Measurements from ENCODE around the gene TSPAN32. TPM values are rescaled to one million over a fixed set of nuclear protein-coding genes. Genes with fewer than 3 reads are reported as not detected.
A peak's percentile ranks its signal among the peaks of the same experiment; 100 is the strongest.

TSPAN32 gene, protein sequence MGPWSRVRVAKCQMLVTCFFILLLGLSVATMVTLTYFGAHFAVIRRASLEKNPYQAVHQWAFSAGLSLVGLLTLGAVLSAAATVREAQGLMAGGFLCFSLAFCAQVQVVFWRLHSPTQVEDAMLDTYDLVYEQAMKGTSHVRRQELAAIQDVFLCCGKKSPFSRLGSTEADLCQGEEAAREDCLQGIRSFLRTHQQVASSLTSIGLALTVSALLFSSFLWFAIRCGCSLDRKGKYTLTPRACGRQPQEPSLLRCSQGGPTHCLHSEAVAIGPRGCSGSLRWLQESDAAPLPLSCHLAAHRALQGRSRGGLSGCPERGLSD
- 1 to 10 TPM; 6.0 to 7.6 TPM for total RNA-seq

DNA sequence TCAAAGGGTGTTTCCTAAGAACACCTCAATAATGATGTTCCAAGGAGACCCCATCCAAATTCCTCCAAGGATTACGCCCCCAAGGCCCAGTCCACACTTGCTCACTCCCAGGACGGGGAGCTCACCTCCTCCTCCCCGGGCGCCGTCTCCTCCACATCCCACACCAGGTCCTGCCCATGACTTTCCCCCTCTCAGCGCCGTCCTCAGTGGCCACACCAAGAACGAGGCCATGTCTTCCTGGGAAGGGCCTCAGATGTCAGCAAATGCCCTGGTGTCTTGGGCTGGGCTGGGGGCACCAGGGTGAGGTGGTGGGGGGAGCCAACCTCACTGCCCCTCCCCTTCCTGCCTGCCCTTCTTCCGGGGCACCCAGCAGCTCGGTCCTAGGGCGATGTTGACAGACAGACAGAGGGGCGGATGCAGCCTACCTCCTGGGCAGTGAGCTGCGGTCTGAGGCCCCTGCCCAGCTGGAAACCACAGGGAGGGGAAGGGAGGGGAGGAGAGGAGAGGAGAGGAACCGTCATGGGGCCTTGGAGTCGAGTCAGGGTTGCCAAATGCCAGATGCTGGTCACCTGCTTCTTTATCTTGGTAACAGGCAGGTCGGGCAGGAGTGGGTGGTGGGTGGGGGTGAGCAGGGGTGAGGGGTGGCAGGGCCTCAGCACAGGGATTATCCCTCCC lies at the start of gene TSPAN32, which contains the start of gene C11orf21:
TSS of gene TSPAN32 (plus strand) at position 383 of the 675 bp plus-strand sequence. CDS start at position 520, 137 bp downstream.
TSS of gene C11orf21 (minus strand) at position 288 of the 675 bp plus-strand sequence. CDS start at position 178, 110 bp downstream.
- ATAC-seq (peak; percentile 71), DNase-seq (peak; percentile 77)
- intact Hi-C loops (cut with DNase I, micrococcal nuclease), result loop anchor here in 1 of 2 experiments (1.0 to 2.0 kb wide), 4 partner anchors 32 to 115 kb away; partner anchors contain the start of gene TSSC4
- no peaks in the 10 kb centered on the region for H3K36me3 Mint-ChIP-seq (ENCODE audit: low read depth)
- H3K9me3 Mint-ChIP-seq (ENCODE audit: low read depth), result no peaks in the 10 kb centered on the region
- H3K4me1 Mint-ChIP-seq, result peaks cover 51% of the 10 kb centered on the region
- ChIA-PET POLR2A (interaction anchor here (1.0 kb wide), 1 partner anchor 75 kb away, joined by 3 read pairs; no protein-coding TSS in a partner anchor), CTCF (interaction anchor here (1.4 to 6.7 kb wide), 2 partner anchors 107 to 118 kb away, joined by 3 to 102 read pairs; no protein-coding TSS in a partner anchor)
- peak within 1 kb of the TSS; percentile 81 for H3K4me3 Mint-ChIP-seq
- H3K27me3 Mint-ChIP-seq, result no peaks in the 10 kb centered on the region
- H3K27ac Mint-ChIP-seq, result peak within 1 kb of the TSS; percentile 87

DNA sequence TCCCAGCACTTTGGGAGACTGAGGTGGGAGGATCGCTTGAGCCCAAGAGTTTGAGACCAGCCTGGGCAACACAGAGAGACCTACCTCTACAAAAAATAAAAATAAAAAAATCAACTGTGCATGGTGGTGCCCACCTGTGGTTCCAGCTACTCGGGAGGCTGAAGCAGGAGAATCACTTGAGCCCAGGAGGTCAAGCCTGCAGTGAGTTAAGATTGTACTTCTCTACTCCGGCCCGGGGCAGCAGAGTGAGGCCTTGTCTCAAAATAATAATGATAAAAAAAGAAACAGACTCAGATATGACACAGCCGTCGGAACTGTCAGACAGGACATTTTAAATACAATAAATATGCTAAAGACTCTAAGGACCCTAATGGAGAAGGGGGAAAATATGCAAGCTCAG lies 49.8 kb upstream of the TSPAN32 start:
- intact Hi-C loops (cut with DNase I, micrococcal nuclease), result no loop called here
- ATAC-seq (no peak), DNase-seq (no peak)
- ChIA-PET CTCF (no interaction called here), POLR2A (interaction anchor here (0.6 kb wide), 1 partner anchor 36 kb away, joined by 4 read pairs; no protein-coding TSS in a partner anchor)
- H3K36me3 Mint-ChIP-seq (ENCODE audit: low read depth), result no peaks in the 10 kb centered on the region
- H3K9me3 Mint-ChIP-seq (ENCODE audit: low read depth), result no peaks in the 10 kb centered on the region
- H3K27me3 Mint-ChIP-seq, result no peaks in the 10 kb centered on the region
- H3K4me3 Mint-ChIP-seq, result no peak overlapping the region
- H3K4me1 Mint-ChIP-seq, result no peaks in the 10 kb centered on the region
- H3K27ac Mint-ChIP-seq, result no peak overlapping the region

DNA sequence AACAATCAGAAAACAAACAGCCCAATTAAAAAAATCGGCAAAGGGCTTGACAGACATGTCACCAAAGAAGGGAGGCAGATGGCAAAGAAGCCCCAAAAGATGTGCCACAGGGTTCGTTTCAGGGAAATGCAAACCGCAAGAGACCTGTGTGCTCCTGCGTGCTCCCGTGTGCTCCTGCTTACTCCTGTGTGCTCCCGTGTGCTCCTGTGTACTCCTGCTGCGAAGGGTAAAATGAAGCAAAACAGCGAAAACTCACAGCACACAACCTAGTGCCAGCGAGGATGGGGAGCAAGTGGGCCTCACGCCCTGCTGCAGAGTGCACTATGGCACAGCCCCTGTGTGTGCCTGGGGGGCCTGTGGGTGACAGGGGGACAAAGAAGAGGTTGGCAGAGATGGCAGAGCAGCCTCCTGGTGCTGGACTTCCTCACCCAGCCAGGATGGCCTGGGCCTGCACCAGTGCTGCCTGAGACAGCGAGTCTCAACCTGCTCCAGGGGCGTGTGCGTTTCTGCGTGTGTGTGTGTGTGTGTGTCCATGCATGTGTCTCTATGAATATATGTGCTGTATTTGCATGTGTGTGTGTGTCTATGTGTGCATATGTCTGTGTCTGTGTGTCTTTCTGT lies 45.4 kb upstream of the TSPAN32 start:
- ChIA-PET CTCF (no interaction called here), POLR2A (no interaction called here)
- no peak for ATAC-seq
- Mint-ChIP-seq H3K27me3 (no peaks in the 10 kb centered on the region), H3K4me1 (no peaks in the 10 kb centered on the region), H3K9me3 (ENCODE audit: low read depth) (no peaks in the 10 kb centered on the region), H3K36me3 (ENCODE audit: low read depth) (no peaks in the 10 kb centered on the region), H3K4me3 (no peak overlapping the region), H3K27ac (no peak overlapping the region)
- no peak for DNase-seq
- intact Hi-C loops (cut with DNase I, micrococcal nuclease), result no loop called here

DNA sequence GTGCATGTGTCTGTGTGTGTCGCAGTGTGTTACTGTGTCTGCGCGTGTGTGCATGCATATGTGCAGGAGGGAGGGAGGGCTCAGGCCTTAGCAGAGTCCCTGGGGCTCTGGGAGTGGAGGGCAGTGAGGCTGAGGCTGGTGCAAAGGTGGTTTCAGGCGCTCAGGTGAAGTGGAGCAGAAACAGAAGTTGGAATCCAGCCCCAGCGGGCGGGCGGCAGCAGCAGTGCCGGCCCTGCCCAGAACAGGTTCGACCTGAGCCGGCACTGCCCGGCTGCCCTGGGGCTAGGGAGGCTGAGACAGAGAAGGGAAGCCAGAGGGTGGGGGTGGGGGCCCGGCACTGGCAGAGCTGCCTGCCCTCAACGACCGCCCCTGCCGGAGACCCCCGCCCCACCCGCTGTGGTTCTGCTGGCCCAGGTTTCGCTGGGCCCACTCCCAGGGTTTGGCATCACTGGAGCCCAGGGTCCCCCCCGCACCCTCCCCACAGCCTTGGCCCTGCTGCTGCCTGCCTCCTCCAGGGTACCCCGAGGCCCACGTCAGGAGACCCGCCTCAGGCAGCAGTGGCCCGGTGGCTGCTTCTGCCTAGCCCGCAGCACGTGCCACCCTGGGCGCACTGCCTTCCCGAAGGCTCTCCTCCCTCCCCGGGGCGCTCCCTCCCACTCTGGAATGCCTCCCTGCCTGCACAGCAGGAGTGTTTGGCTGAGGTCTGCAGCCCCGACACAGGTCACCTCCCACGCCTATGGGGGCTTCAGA lies 44.7 kb upstream of the TSPAN32 start:
- Mint-ChIP-seq H3K9me3 (ENCODE audit: low read depth) (no peaks in the 10 kb centered on the region), H3K36me3 (ENCODE audit: low read depth) (no peaks in the 10 kb centered on the region), H3K27me3 (no peaks in the 10 kb centered on the region), H3K27ac (no peak overlapping the region), H3K4me1 (no peaks in the 10 kb centered on the region), H3K4me3 (no peak overlapping the region)
- DNase-seq, result no peak
- no peak for ATAC-seq
- ChIA-PET CTCF (no interaction called here), POLR2A (no interaction called here)
- intact Hi-C loops (cut with DNase I, micrococcal nuclease), result no loop called here

DNA sequence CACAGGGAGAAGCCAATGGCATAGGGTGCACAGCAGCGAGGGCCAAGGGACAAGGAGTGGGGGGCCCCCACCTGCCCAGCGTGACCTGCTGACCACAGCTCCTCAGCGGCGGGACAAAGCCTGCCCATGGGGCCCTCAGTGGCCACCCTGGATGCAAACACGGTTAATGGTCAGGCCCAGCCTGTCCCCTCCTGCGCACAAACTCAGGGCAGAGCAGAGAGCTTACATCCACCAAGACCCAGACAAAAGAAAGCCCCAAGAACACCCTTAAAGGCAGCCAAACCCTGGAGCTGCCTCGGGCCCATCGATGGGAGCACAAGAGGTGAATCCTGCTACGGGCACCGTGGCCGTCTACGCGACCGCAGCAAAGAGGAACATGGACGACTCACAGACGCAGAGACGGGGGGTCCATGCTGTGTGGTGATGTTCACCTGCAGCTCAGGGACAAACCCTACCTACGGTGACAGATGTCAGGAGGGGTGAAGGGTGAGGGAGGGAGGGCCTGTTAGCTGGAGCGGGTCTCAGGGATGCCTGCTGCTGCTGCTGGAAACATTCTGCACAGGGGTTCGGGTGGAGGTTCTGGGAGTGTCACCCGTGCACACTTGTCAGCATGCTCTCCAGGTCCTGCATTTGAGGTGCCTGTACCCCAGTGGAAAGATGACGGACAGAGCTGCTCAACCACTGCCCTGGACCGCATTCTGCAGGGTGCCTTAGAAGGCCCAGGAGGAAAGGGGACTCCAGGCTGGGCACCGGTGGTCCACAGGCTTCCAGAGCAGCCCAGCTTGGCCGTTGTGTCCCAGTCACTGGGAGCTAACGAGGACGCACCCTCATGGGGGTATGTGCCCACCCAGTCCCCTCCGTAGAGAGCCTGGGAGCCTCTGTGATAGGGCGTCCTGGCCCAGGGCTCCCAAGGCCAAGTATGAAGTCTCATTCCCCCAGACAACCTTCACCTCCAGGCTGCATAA lies 43.0 kb upstream of the TSPAN32 start:
- Mint-ChIP-seq H3K4me1 (no peaks in the 10 kb centered on the region), H3K9me3 (ENCODE audit: low read depth) (no peaks in the 10 kb centered on the region), H3K27ac (no peak overlapping the region), H3K36me3 (ENCODE audit: low read depth) (no peaks in the 10 kb centered on the region), H3K4me3 (no peak overlapping the region), H3K27me3 (no peaks in the 10 kb centered on the region)
- ATAC-seq (no peak), DNase-seq (no peak)
- POLR2A ChIA-PET, result no interaction called here
- CTCF ChIA-PET, result no interaction called here
- intact Hi-C loops (cut with DNase I, micrococcal nuclease), result no loop called here

DNA sequence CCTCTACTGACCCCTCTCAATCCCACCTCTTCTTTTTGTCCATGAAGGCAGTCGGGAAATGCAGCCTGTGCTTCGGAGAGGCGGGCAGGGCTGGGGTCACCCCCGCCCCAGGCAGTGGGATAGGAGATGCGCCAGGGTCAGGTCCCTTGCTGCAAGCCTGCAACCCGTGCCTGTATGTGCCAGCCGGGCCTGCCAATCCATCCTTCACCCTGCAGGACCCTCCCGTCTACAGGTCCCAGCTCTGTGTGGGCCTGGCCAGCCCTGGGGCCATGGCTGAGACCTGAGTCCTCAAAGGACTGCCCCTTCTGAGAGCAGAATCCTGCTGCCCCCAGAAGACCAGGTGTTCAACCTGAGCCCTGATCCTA lies 42.4 kb upstream of the TSPAN32 start:
- Mint-ChIP-seq H3K36me3 (ENCODE audit: low read depth) (no peaks in the 10 kb centered on the region), H3K4me1 (no peaks in the 10 kb centered on the region), H3K9me3 (ENCODE audit: low read depth) (no peaks in the 10 kb centered on the region), H3K27me3 (no peaks in the 10 kb centered on the region), H3K4me3 (no peak overlapping the region), H3K27ac (no peak overlapping the region)
- intact Hi-C loops (cut with DNase I, micrococcal nuclease), result no loop called here
- POLR2A ChIA-PET, result no interaction called here
- DNase-seq, result no peak
- no peak for ATAC-seq
- CTCF ChIA-PET, result no interaction called here

DNA sequence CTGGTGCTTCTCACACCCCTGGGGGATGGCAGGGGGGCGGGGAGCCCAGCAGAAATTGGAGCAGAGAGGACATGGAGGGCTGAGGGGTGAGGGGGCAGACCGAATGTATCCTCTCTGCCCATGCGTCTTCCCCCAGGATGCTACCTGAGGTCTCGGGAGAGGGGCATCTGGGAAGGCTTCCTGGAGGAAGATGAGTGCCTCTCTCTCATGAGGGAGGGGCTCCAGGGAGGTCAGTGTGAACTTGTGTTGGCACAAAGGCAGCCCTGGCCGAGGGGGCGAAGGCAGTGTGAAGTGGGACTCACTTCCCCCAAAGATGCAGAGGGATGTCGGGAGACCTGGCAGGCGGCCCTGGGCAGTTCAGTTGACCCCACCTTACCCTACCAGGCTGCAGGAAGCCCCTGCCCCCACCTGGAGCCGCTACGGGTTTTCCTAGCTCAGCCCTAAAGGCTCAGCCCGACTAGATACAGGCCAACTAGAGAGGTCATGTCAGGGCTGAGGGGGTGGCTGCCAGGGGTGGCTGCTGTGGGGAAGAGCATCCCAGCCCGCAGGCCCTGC lies 41.8 kb upstream of the TSPAN32 start:
- no peaks in the 10 kb centered on the region for H3K9me3 Mint-ChIP-seq (ENCODE audit: low read depth)
- ChIA-PET POLR2A (no interaction called here), CTCF (no interaction called here)
- intact Hi-C loops (cut with DNase I, micrococcal nuclease), result no loop called here
- no peak for ATAC-seq
- no peak overlapping the region for H3K4me3 Mint-ChIP-seq
- H3K4me1 Mint-ChIP-seq, result no peaks in the 10 kb centered on the region
- H3K36me3 Mint-ChIP-seq (ENCODE audit: low read depth), result no peaks in the 10 kb centered on the region
- no peaks in the 10 kb centered on the region for H3K27me3 Mint-ChIP-seq
- DNase-seq, result no peak
- H3K27ac Mint-ChIP-seq, result no peak overlapping the region

DNA sequence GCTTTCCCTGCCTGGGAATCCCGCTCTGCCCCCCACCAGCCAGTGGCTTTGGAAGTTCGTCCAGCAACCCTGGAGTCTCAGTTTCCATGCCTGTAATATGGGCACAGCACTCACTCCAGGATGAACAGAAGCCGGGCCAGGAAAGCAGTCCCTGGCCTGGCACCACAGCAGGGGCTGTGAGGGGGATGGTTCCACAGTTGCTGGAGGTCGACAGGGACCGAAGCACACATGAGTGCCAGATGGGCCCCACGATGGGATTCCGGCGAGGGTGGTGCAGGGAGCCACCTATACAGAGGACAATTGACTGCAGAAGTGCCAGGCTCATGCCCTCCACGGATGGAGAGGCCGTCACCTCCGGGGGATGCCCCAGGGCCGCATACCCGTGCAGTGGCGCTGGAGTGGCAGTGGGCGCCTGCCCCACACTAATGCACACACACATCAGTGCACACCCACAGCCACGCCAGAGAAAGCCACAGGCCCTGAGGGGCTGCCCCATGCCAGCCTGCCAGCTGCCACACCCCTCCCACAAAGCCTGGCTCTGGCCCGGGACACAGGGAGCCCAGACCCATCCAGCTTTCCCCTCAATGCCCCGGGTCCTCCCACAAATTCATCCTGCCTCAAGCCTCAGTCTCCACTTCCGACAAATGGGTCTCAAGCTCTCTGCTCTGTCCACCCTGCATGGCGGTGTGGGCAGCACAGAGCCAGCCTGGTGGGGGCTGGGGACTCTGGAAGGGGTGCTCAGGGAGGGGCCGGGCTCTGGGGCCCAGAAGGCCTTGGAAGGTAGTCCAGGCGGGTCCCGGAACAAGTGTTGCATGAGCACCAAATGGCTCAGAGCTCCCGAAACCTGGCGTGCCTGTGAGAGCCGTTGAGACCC lies 41.1 kb upstream of the TSPAN32 start:
- no peaks in the 10 kb centered on the region for H3K36me3 Mint-ChIP-seq (ENCODE audit: low read depth)
- DNase-seq (no peak), ATAC-seq (no peak)
- H3K4me1 Mint-ChIP-seq, result peaks cover 6% of the 10 kb centered on the region
- H3K9me3 Mint-ChIP-seq (ENCODE audit: low read depth), result no peaks in the 10 kb centered on the region
- CTCF ChIA-PET, result interaction anchor here (0.7 kb wide), 1 partner anchor 425 kb away, joined by 3 read pairs; no protein-coding TSS in a partner anchor
- intact Hi-C loops (cut with DNase I, micrococcal nuclease), result no loop called here
- POLR2A ChIA-PET, result no interaction called here
- H3K27ac Mint-ChIP-seq, result no peak overlapping the region
- H3K4me3 Mint-ChIP-seq, result no peak overlapping the region
- H3K27me3 Mint-ChIP-seq, result no peaks in the 10 kb centered on the region

DNA sequence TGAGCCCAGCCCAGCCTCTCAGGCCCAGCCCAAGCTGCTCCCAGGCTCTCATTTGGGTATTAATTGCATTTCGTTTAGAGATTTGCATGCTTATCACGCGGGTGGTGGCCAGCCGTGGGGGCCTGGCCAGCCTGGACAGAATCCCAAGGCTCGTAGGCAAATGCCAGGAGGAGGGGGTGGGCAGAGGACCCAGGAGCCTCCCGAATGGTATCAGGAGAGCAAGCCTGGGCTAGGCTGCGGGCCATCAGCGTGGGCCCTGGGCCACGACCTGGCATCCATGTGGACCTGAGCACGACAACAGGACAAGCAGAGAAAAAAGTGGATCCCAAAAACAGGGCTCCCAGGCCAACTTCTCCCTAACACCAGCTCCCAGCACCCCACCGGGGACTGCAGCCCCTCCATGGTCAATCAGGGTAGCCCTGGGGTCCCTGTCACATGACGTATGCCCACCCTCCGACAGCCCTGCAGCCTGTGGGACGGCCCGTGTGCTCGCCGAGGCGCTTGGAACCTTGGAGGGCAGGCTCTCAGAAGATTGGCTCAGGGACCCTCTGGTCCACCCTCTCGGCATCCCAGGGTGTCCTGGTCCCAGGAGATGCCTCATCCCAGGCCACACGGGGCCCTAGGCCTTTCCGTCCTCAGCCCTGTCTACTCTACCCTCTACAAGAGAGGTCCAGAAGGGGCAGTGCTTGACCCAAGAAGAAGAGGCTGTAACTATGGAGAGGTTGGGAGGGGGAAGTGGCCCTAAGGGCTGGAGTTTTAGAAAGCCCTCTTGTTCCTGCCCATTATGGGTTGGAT lies 40.2 kb upstream of the TSPAN32 start:
- Mint-ChIP-seq H3K27me3 (peaks cover 2% of the 10 kb centered on the region), H3K36me3 (ENCODE audit: low read depth) (no peaks in the 10 kb centered on the region), H3K4me3 (no peak overlapping the region), H3K27ac (no peak overlapping the region), H3K9me3 (ENCODE audit: low read depth) (no peaks in the 10 kb centered on the region), H3K4me1 (peaks cover 15% of the 10 kb centered on the region)
- intact Hi-C loops (cut with DNase I, micrococcal nuclease), result no loop called here
- no peak for DNase-seq
- ChIA-PET CTCF (interaction anchor here (0.7 kb wide), 1 partner anchor 424 kb away, joined by 3 read pairs; no protein-coding TSS in a partner anchor), POLR2A (no interaction called here)
- ATAC-seq, result no peak
